CD4-positive, CD25-positive, alpha-beta regulatory T cell (primary cell): Measurements from ENCODE around the gene CD46. TPM values are rescaled to one million over a fixed set of nuclear protein-coding genes. Genes with fewer than 3 reads are reported as not detected.

Experiments used
- ATAC-seq, 2 donors: fragments of 150-1000 bp; cut with Tn5 transposase; one replicate each; pipeline ENCODE4 v1.10.0; 2021; ENCODE audit warnings: low read depth in 2 of 2, moderate number of reproducible peaks in 2 of 2, moderate library complexity in 1 of 2
- DNase-seq, 3 donors: peaks; one replicate each; pipeline versions ENCODE4 v3.0.0 to v3.0.0-alpha.2; 2012 to 2022; ENCODE audit warnings: mixed read lengths in 1 of 3
- H3K27ac ChIP-seq: one replicate; pipeline ENCODE4 v1.7.0; 2013; ENCODE audit warnings: mild to moderate bottlenecking, low read length; ENCODE audit not compliant: insufficient read depth, poor library complexity, severe bottlenecking
- H3K27me3 ChIP-seq: one replicate; pipeline ENCODE4 v1.7.0; 2013; ENCODE audit warnings: low read length; ENCODE audit not compliant: control insufficient read depth, insufficient read depth
- H3K36me3 ChIP-seq: one replicate; pipeline ENCODE4 v1.7.0; 2013; ENCODE audit warnings: mild to moderate bottlenecking, low read length, moderate library complexity; ENCODE audit not compliant: control insufficient read depth, insufficient read depth
- H3K4me1 ChIP-seq: 2 replicates; pipeline ENCODE4 v1.7.0; 2013; ENCODE audit warnings: mild to moderate bottlenecking, low read length; ENCODE audit not compliant: insufficient read depth, control insufficient read depth, poor library complexity, severe bottlenecking
- H3K4me3 ChIP-seq: one replicate; pipeline ENCODE4 v1.7.0; 2013; ENCODE audit warnings: low read depth, mild to moderate bottlenecking, low read length, moderate library complexity
- H3K9me3 ChIP-seq, 2 experiments: 1 replicate in 1 of 2; 2 replicates in 1 of 2; pipeline ENCODE4 v1.7.0; 2013; ENCODE audit warnings: low read length in 2 of 2, mild to moderate bottlenecking in 1 of 2, moderate library complexity in 1 of 2; ENCODE audit not compliant: control insufficient read depth in 2 of 2
- H3K27ac Mint-ChIP-seq, 3 donors: one replicate each; pipeline ENCODE4 v1.8.0; 2020 to 2022; ENCODE audit warnings: mild to moderate bottlenecking in 3 of 3, mixed read lengths in 3 of 3, moderate library complexity in 2 of 3
- H3K27me3 Mint-ChIP-seq: one replicate; pipeline ENCODE4 v1.8.0; 2022; ENCODE audit warnings: mild to moderate bottlenecking, mixed read lengths
- H3K36me3 Mint-ChIP-seq: one replicate; pipeline ENCODE4 v1.8.0; 2020; ENCODE audit warnings: mixed read lengths
- H3K4me1 Mint-ChIP-seq, 4 donors: one replicate each; pipeline ENCODE4 v1.8.0; 2020 to 2022; ENCODE audit warnings: mixed read lengths in 4 of 4, mild to moderate bottlenecking in 1 of 4
- H3K4me3 Mint-ChIP-seq, 4 donors: one replicate each; pipeline ENCODE4 v1.8.0; 2020 to 2022; ENCODE audit warnings: mild to moderate bottlenecking in 4 of 4, mixed read lengths in 4 of 4, moderate library complexity in 3 of 4
- H3K9me3 Mint-ChIP-seq, 7 donors: one replicate each; pipeline ENCODE4 v1.8.0; 2020 to 2022; ENCODE audit warnings: mixed read lengths in 7 of 7, mild to moderate bottlenecking in 3 of 7, moderate library complexity in 2 of 7
- polyA plus RNA-seq, 4 donors: library from polyadenylated mRNA; unstranded; fragments of 300-500 nt; fragmentation: Illumina TruSeq; gene quantifications; one replicate each; pipeline ENCODE4 v1.2.3, GENCODE V29; 2021
- total RNA-seq: library from RNA; stranded (reverse); gene quantifications from one replicate; pipeline ENCODE4 v1.2.3, GENCODE V29; 2022

Gene CD46
- total and polyA plus RNA-seq, 5 donors from 2014 or later = 117 to 159 (median 141) TPM

- H3K4me3 Mint-ChIP-seq = peak overlapping the region in 1 of 4 donors; percentile 32
- DNase-seq = no peak
- peaks cover 0 to 2% (median 0%) of the 10 kb centered on the region in 7 donors for H3K9me3 Mint-ChIP-seq
- no peaks in the 10 kb centered on the region for H3K27me3 Mint-ChIP-seq
- peaks cover 51% of the 10 kb centered on the region for H3K36me3 Mint-ChIP-seq
- H3K27ac ChIP-seq = no peak overlapping the region
- no peaks in the 10 kb centered on the region for H3K9me3 ChIP-seq
- H3K4me1 Mint-ChIP-seq = peaks cover 14 to 83% (median 48%) of the 10 kb centered on the region in 4 donors
- H3K27ac Mint-ChIP-seq = peak overlapping the region; percentile 32 to 87 (median 73)
- no peak overlapping the region for H3K4me3 ChIP-seq
- no peaks in the 10 kb centered on the region for H3K4me1 ChIP-seq
- H3K36me3 ChIP-seq = peaks cover 94% of the 10 kb centered on the region
- no peak for ATAC-seq
- H3K27me3 ChIP-seq = no peaks in the 10 kb centered on the region
These were observed 61.6 kb downstream of the CD46 start for GRCh38 chr1:207813512-207813881.

GRCh38 chr1:207813946-207814345, 62.1 kb downstream of the CD46 start:
- peaks cover 2% of the 10 kb centered on the region for H3K4me1 ChIP-seq

GRCh38 chr1:207814469-207814868, 62.6 kb downstream of the CD46 start:
- no peaks in the 10 kb centered on the region for H3K9me3 ChIP-seq
- DNase-seq (no peak), ATAC-seq (no peak)
- Mint-ChIP-seq H3K36me3 (peaks cover 53% of the 10 kb centered on the region), H3K4me3 (peak overlapping the region in 1 of 4 donors; percentile 48), H3K9me3 (peaks cover 0 to 2% (median 0%) of the 10 kb centered on the region in 7 donors), H3K27me3 (no peaks in the 10 kb centered on the region), H3K4me1 (peaks cover 14 to 81% (median 43%) of the 10 kb centered on the region in 4 donors), H3K27ac (peak overlapping the region; percentile 67 to 83 (median 80))
- peaks cover 94% of the 10 kb centered on the region for H3K36me3 ChIP-seq
- H3K27ac ChIP-seq = no peak overlapping the region
- no peak overlapping the region for H3K4me3 ChIP-seq
- H3K4me1 ChIP-seq = peaks cover 7% of the 10 kb centered on the region
- H3K27me3 ChIP-seq = no peaks in the 10 kb centered on the region

More at GRCh38 chr1:207813946-207814345, 62.1 kb downstream of the CD46 start:
- H3K27me3 Mint-ChIP-seq = no peaks in the 10 kb centered on the region
- H3K4me1 Mint-ChIP-seq = peaks cover 14 to 81% (median 44%) of the 10 kb centered on the region in 4 donors
- Histone ChIP-seq H3K36me3 (peaks cover 94% of the 10 kb centered on the region), H3K27ac (no peak overlapping the region), H3K4me3 (no peak overlapping the region), H3K9me3 (no peaks in the 10 kb centered on the region), H3K27me3 (no peaks in the 10 kb centered on the region)
- DNase-seq (no peak), ATAC-seq (no peak)
- peaks cover 0 to 2% (median 0%) of the 10 kb centered on the region in 7 donors for H3K9me3 Mint-ChIP-seq
- H3K4me3 Mint-ChIP-seq = peak overlapping the region in 1 of 4 donors; percentile 32
- H3K36me3 Mint-ChIP-seq = peaks cover 52% of the 10 kb centered on the region
- H3K27ac Mint-ChIP-seq = peak overlapping the region in 2 of 3 donors; percentile 83 to 87

- H3K27me3 Mint-ChIP-seq = no peaks in the 10 kb centered on the region
- ATAC-seq (no peak), DNase-seq (no peak)
- H3K27ac ChIP-seq = no peak overlapping the region
- H3K36me3 ChIP-seq = peaks cover 85% of the 10 kb centered on the region
- peak overlapping the region in 1 of 4 donors; percentile 39 for H3K4me3 Mint-ChIP-seq
- H3K4me1 ChIP-seq = peaks cover 16% of the 10 kb centered on the region
- H3K27ac Mint-ChIP-seq = peak overlapping the region; percentile 32 to 81 (median 80)
- peaks cover 59% of the 10 kb centered on the region for H3K36me3 Mint-ChIP-seq
- H3K9me3 Mint-ChIP-seq = peaks cover 0 to 2% (median 0%) of the 10 kb centered on the region in 7 donors
- no peak overlapping the region for H3K4me3 ChIP-seq
- no peaks in the 10 kb centered on the region for H3K9me3 ChIP-seq
- peaks cover 18 to 83% (median 45%) of the 10 kb centered on the region in 4 donors for H3K4me1 Mint-ChIP-seq
- H3K27me3 ChIP-seq = no peaks in the 10 kb centered on the region
These were observed 63.6 kb downstream of the CD46 start for GRCh38 chr1:207815466-207815865.

GRCh38 chr1:207815913-207816291, 64.0 kb downstream of the CD46 start:
- H3K27ac Mint-ChIP-seq = peak overlapping the region in 2 of 3 donors; percentile 80 to 81
- Histone ChIP-seq H3K27me3 (no peaks in the 10 kb centered on the region), H3K4me1 (peaks cover 20% of the 10 kb centered on the region), H3K36me3 (peaks cover 83% of the 10 kb centered on the region), H3K4me3 (no peak overlapping the region), H3K9me3 (no peaks in the 10 kb centered on the region), H3K27ac (no peak overlapping the region)
- ATAC-seq (peak in 1 of 2 donors; percentile 49), DNase-seq (no peak)
- H3K4me3 Mint-ChIP-seq = peak overlapping the region in 3 of 4 donors; percentile 38 to 66 (median 39)
- H3K27me3 Mint-ChIP-seq = no peaks in the 10 kb centered on the region
- peaks cover 0 to 2% (median 0%) of the 10 kb centered on the region in 7 donors for H3K9me3 Mint-ChIP-seq
- peaks cover 61% of the 10 kb centered on the region for H3K36me3 Mint-ChIP-seq
- peaks cover 21 to 84% (median 45%) of the 10 kb centered on the region in 4 donors for H3K4me1 Mint-ChIP-seq

- peaks cover 0 to 2% (median 0%) of the 10 kb centered on the region in 7 donors for H3K9me3 Mint-ChIP-seq
These were observed 65.3 kb downstream of the CD46 start for GRCh38 chr1:207817166-207817565.

GRCh38 chr1:207817778-207818751, 66.2 kb downstream of the CD46 start:
- Mint-ChIP-seq H3K4me1 (peaks cover 22 to 93% (median 51%) of the 10 kb centered on the region in 4 donors), H3K4me3 (peak overlapping the region in 3 of 4 donors; percentile 8 to 72 (median 27)), H3K9me3 (peaks cover 0 to 2% (median 0%) of the 10 kb centered on the region in 7 donors), H3K36me3 (peaks cover 64% of the 10 kb centered on the region), H3K27ac (peak overlapping the region in 2 of 3 donors; percentile 75 to 80), H3K27me3 (peaks cover 4% of the 10 kb centered on the region)
- DNase-seq (no peak), ATAC-seq (no peak)
- H3K27me3 ChIP-seq = no peaks in the 10 kb centered on the region
- no peak overlapping the region for H3K27ac ChIP-seq
- H3K4me3 ChIP-seq = no peak overlapping the region
- H3K36me3 ChIP-seq = peaks cover 64% of the 10 kb centered on the region
- H3K9me3 ChIP-seq = no peaks in the 10 kb centered on the region
- H3K4me1 ChIP-seq = peaks cover 42% of the 10 kb centered on the region

More at GRCh38 chr1:207817166-207817565, 65.3 kb downstream of the CD46 start:
- H3K36me3 ChIP-seq = peaks cover 73% of the 10 kb centered on the region
- no peak for ATAC-seq
- Mint-ChIP-seq H3K36me3 (peaks cover 56% of the 10 kb centered on the region), H3K4me3 (peak overlapping the region in 2 of 4 donors; percentile 8 to 66), H3K27ac (peak overlapping the region; percentile 32 to 80 (median 75)), H3K27me3 (no peaks in the 10 kb centered on the region), H3K4me1 (peaks cover 21 to 86% (median 43%) of the 10 kb centered on the region in 4 donors)
- no peak overlapping the region for H3K4me3 ChIP-seq
- no peaks in the 10 kb centered on the region for H3K9me3 ChIP-seq
- DNase-seq = no peak
- H3K4me1 ChIP-seq = peaks cover 33% of the 10 kb centered on the region
- no peaks in the 10 kb centered on the region for H3K27me3 ChIP-seq
- H3K27ac ChIP-seq = no peak overlapping the region
